HepG2 (cell line): ENCODE measurements around the gene WNT4. TPM values are rescaled to one million over a fixed set of nuclear protein-coding genes. Genes with fewer than 3 reads are reported as not detected.
"Not testable (repeated sequence)": the region's sequence is repeated elsewhere in the genome, so short reads cannot be mapped to it uniquely, and the experiment has no call there.

Experiments used
- ATAC-seq: fragments of 200-7000 bp; cut with Tn5 transposase; 3 replicates; pipeline ENCODE4 v1.9.1; 2020; ENCODE audit warnings: mild to moderate bottlenecking, moderate library complexity
- BruUV-seq: library from RNA; stranded (reverse); fragments of 400-500 nt; replicated peaks from 2 replicates; lab custom pipeline; 2021; lab: Mats Ljungman, UMichigan
- CTCF ChIA-PET: fragments of 300-600 bp; formaldehyde crosslinking; extraction: SDS; loops from one replicate; lab custom pipeline; 2021; ENCODE audit warnings: low total read pairs, inconsistent platforms, low intra/inter-chr PET ratio; lab: Yijun Ruan, JAX
- POLR2A ChIA-PET: fragments of 350-600 bp; sonication (Branson Sonifier 250); formaldehyde crosslinking; loops from one replicate; lab custom pipeline; 2020; ENCODE audit warnings: antibody characterized with exemption, inconsistent platforms; lab: Yijun Ruan, JAX
- DNase-seq: peaks from one replicate; pipeline ENCODE4 v3.0.0-alpha.2; 2015; ENCODE audit warnings: low spot score
- FAIRE-seq: peaks from 3 replicates; lab custom pipeline; 2011; peaks lifted over from hg19 to GRCh38; lab: Jason Lieb, UNC
- H2AFZ ChIP-seq: one replicate; pipeline ENCODE4 v1.6.1; 2011; ENCODE audit warnings: low read length, inconsistent platforms
- H3K27ac ChIP-seq: fragments of 300-600 bp; 3 replicates; pipeline ENCODE4 v1.8.0; 2011; ENCODE audit warnings: mixed run types, mild to moderate bottlenecking, mixed read lengths, low read length, inconsistent platforms; ENCODE audit not compliant: insufficient read depth; ENCODE audit errors: extremely low read length
- H3K27me3 ChIP-seq, 2 experiments: fragments of 200-600 bp in 1 of 2; 2 replicates in 1 of 2; 3 replicates in 1 of 2; pipeline versions ENCODE4 v1.6.0 to v1.8.0; 2011; ENCODE audit warnings: low read length in 2 of 2, mild to moderate bottlenecking in 2 of 2, moderate library complexity in 2 of 2, inconsistent platforms in 1 of 2; ENCODE audit not compliant: insufficient read depth in 2 of 2, control insufficient read depth in 1 of 2
- H3K36me3 ChIP-seq, 2 experiments: fragments of 200-600 bp in 1 of 2; replicated peaks in 1 of 2; 2 replicates in 1 of 2; 3 replicates in 1 of 2; pipeline versions ENCODE4 v1.5.1 to v1.8.0; 2011; ENCODE audit warnings: low read length in 2 of 2, inconsistent platforms in 1 of 2; ENCODE audit not compliant: insufficient read depth in 2 of 2, control insufficient read depth in 1 of 2
- H3K4me1 ChIP-seq: 2 replicates; pipeline ENCODE4 v1.5.1; 2012; ENCODE audit warnings: low read length, inconsistent platforms; ENCODE audit not compliant: insufficient read depth
- H3K4me2 ChIP-seq: 2 replicates; pipeline ENCODE4 v1.6.0; 2011; ENCODE audit warnings: low read depth, low read length, inconsistent platforms
- H3K4me3 ChIP-seq, 3 experiments: fragments of 200-600 bp in 1 of 3; sonication (generic), shearing (Covaris generic) in 1 of 3; replicated peaks in 1 of 3; 2 replicates each; pipeline ENCODE4 v1.5.1; 2011 to 2016; ENCODE audit warnings: low read length in 3 of 3, inconsistent platforms in 2 of 3, low read depth in 2 of 3, mild to moderate bottlenecking in 2 of 3, control low read depth in 1 of 3, mixed read lengths in 1 of 3; ENCODE audit not compliant: insufficient read depth in 1 of 3
- H3K79me2 ChIP-seq: one replicate; pipeline ENCODE4 v1.6.1; 2011; ENCODE audit warnings: low read length, inconsistent platforms; ENCODE audit not compliant: insufficient read depth
- H3K9ac ChIP-seq: 2 replicates; pipeline ENCODE4 v1.6.0; 2011; ENCODE audit warnings: mild to moderate bottlenecking, low read depth, low read length, inconsistent platforms; ENCODE audit not compliant: insufficient read depth
- H3K9me3 ChIP-seq: 2 replicates; pipeline ENCODE4 v1.5.1; 2012; ENCODE audit warnings: mild to moderate bottlenecking, low read length
- H4K20me1 ChIP-seq: 2 replicates; pipeline ENCODE4 v1.6.0; 2011; ENCODE audit warnings: inconsistent platforms, mild to moderate bottlenecking, low read length, moderate library complexity; ENCODE audit not compliant: insufficient read depth
- NPAS2 ChIP-seq: sonication (generic); formaldehyde crosslinking; IDR thresholded peaks from 2 replicates; pipeline ENCODE4 v1.8.0; 2022; ENCODE audit warnings: mild to moderate bottlenecking, missing genetic modification reagents, borderline replicate concordance
- RBM22 ChIP-seq: fragments of 200-400 bp; formaldehyde crosslinking; optimal IDR thresholded peaks from 2 replicates; pipeline ENCODE3; 2017; ENCODE audit warnings: mild to moderate bottlenecking, low read length, moderate library complexity
- SOX6 ChIP-seq, 2 experiments: fragments of 450-650 bp in 1 of 2; sonication (generic) in 1 of 2; formaldehyde crosslinking in 1 of 2; IDR thresholded peaks; 2 replicates each; pipeline versions ENCODE4 v1.4.0 to v1.6.1; 2017 to 2020; ENCODE audit warnings: antibody characterized with exemption in 1 of 2, mild to moderate bottlenecking in 1 of 2, missing genetic modification reagents in 1 of 2
- ZMYM2 ChIP-seq: sonication (generic); formaldehyde crosslinking; IDR thresholded peaks from 2 replicates; pipeline ENCODE4 v1.8.0; 2022; ENCODE audit warnings: mild to moderate bottlenecking, missing genetic modification reagents
- WGBS: methylation state at CpG from one replicate; pipeline ENCODE4 v1.1.6; 2017; ENCODE audit warnings: low lambda C conversion rate; 5-methylcytosine and 5-hydroxymethylcytosine counted together
- in situ Hi-C: cut with HindIII; loops from 2 replicates; pipeline ENCODE4 v1.10.0; 2017; ENCODE audit warnings: low pct_unique_long_range_greater_than_20kb; ENCODE audit not compliant: extremely low pct_ligation_motif_present
- intact Hi-C: fragments of 100-400 bp; cut with micrococcal nuclease; formaldehyde crosslinking; loops from one replicate; pipeline ENCODE4 v1.10.0; 2022; ENCODE audit not compliant: unreplicated experiment
- polyA plus RNA-seq, 8 experiments: library from polyadenylated mRNA; depleted of rRNA in 3 of 8; stranded (reverse) in 7 of 8; unstranded in 1 of 8; fragments of >200 nt; fragmentation: Illumina TruSeq in 4 of 8; extraction: Trizol in 4 of 8; gene quantifications; 2 replicates each; pipeline versions ENCODE4 v1.2.1 to v1.2.3, GENCODE V29; 2011 to 2016; ENCODE audit warnings: low read depth in 4 of 8, missing spikeins in 1 of 8, mixed read lengths in 1 of 8; ENCODE audit not compliant: insufficient read depth in 1 of 8
- total RNA-seq, 5 experiments: library from RNA; depleted of rRNA; stranded (reverse); fragments of >200 nt; fragmentation: Illumina TruSeq; extraction: Trizol; gene quantifications; 2 replicates each; pipeline ENCODE4 v1.2.3, GENCODE V29; 2016; ENCODE audit warnings: low read depth in 1 of 5

The WNT4 gene
- total and polyA plus RNA-seq, 2 of the 13 experiments (the other 11 are each of a cell fraction or from before 2014, with no cell fraction given) = not detected

GRCh38 chr1:22092026-22092768, 50.7 kb downstream of the WNT4 start:
- in situ Hi-C loops, ATAC-seq, H3K9me3 ChIP-seq, DNase-seq, H3K9ac ChIP-seq, intact Hi-C loops, H3K4me3 ChIP-seq, H3K4me1 ChIP-seq, H3K4me2 ChIP-seq, H3K27ac ChIP-seq, H3K27me3 ChIP-seq, FAIRE-seq, H2AFZ ChIP-seq, CTCF ChIA-PET, POLR2A ChIA-PET: not testable (repeated sequence)
- peaks cover 12 to 77% of the 10 kb centered on the region in 2 experiments for H3K36me3 ChIP-seq
- H3K79me2 ChIP-seq = peaks cover 36% of the 10 kb centered on the region
- H4K20me1 ChIP-seq = peaks cover 36% of the 10 kb centered on the region
- BruUV-seq = TSS peak; percentile 60
- 96% methylated on average over 2 of the region's 3 CpGs for WGBS

DNA sequence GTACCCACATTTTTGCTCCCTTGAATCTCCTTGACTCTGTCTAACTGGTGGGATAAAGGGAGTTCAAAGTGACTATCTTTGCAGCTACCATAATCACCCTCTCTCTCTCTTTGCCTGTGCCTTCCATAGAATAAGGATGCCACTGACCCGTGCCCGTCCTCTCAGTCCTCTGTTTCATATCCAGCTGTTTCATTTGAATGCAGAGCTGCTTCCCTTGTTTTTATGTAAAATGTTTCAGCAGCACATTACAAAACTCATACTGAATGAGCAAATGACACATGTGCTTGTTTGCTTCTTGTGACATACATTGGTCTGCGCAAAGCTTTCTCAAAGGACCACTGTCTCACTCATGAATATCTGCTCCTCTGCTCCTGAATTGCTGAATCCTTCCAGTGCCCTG, 52.0 kb downstream of the WNT4 start:
- H3K9ac ChIP-seq = no peak overlapping the region
- CTCF ChIA-PET = no interaction called here

More for the DNA sequence above, 52.0 kb downstream of the WNT4 start:
- Histone ChIP-seq H3K27me3 (no peaks in the 10 kb centered on the region), H2AFZ (no peak overlapping the region), H3K4me1 (0 out of 2 replicates have a peak, but pooled peaks cover 6% of the 10 kb centered on the region), H3K9me3 (no peaks in the 10 kb centered on the region), H3K36me3 (peaks cover 8 to 79% of the 10 kb centered on the region in 2 experiments), H3K4me3 (no peak overlapping the region), H3K27ac (no peak overlapping the region), H4K20me1 (peaks cover 40% of the 10 kb centered on the region), H3K79me2 (peaks cover 41% of the 10 kb centered on the region), H3K4me2 (no peak overlapping the region)
- DNase-seq = no peak
- BruUV-seq = no TSS peak
- in situ Hi-C loops = no loop called here
- TF ChIP-seq SOX6 (IDR thresholded peaks at IDR 0.05) (no peak), SOX6 (CRISPR knock-in tag; IDR thresholded peaks at IDR 0.05) (no peak), NPAS2 (no peak), ZMYM2 (CRISPR knock-in tag) (no peak), RBM22 (peak; percentile 65)
- ATAC-seq = no peak
- POLR2A ChIA-PET = no interaction called here
- intact Hi-C loops = no loop called here
- 98% methylated on average over 3 of the region's 3 CpGs for WGBS
- no peak for FAIRE-seq
